ENCODE data around the gene PAPLN.

Gene PAPLN

DNA sequence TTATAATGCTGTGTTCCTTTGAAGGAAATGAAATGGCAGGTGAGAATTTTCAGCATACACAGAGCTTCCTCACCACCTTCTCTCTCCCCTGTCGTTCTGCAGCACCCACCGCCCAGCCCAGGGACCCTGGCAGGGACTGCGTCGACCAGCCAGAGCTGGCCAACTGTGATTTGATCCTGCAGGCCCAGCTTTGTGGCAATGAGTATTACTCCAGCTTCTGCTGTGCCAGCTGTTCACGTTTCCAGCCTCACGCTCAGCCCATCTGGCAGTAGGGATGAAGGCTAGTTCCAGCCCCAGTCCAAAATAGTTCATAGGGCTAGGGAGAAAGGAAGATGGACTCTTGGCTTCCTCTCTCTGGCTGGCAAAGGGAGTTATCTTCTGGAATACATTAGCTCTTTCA lies 35.1 kb downstream of the PAPLN start:
- Histone ChIP-seq H2AFZ (ENCODE audit: low read length) (no peak overlapping the region), H3K27me3 (ENCODE audit: insufficient read depth, low read length, poor library complexity, severe bottlenecking) (no peaks in the 10 kb centered on the region), H3K4me1 (ENCODE audit: insufficient read depth, low read length, poor library complexity, severe bottlenecking) (no peaks in the 10 kb centered on the region), H3K4me2 (ENCODE audit: low read depth, low read length, poor library complexity, severe bottlenecking) (no peak overlapping the region), H3K9me3 (ENCODE audit: insufficient read depth, low read depth, low read length) (no peaks in the 10 kb centered on the region), H3K9me2 (replicated peaks; ENCODE audit: low read depth, low read length) (no peaks in the 10 kb centered on the region), H3K9ac (ENCODE audit: low read depth, low read length, poor library complexity, severe bottlenecking) (no peak overlapping the region), H3K4me3 (ENCODE audit: low read length, poor library complexity, severe bottlenecking) (no peak overlapping the region), H3K79me2 (ENCODE audit: insufficient read depth, low read length) (no peaks in the 10 kb centered on the region), H4K20me1 (ENCODE audit: insufficient read depth, low read length, poor library complexity, severe bottlenecking) (no peaks in the 10 kb centered on the region), H3K36me3 (ENCODE audit: insufficient read depth, low read length) (peaks cover 38% of the 10 kb centered on the region; the same call in 1 of the 2 replicates), H3F3A (ENCODE audit: low read depth) (no peaks in the 10 kb centered on the region)
- TF ChIP-seq, protein P1, sequence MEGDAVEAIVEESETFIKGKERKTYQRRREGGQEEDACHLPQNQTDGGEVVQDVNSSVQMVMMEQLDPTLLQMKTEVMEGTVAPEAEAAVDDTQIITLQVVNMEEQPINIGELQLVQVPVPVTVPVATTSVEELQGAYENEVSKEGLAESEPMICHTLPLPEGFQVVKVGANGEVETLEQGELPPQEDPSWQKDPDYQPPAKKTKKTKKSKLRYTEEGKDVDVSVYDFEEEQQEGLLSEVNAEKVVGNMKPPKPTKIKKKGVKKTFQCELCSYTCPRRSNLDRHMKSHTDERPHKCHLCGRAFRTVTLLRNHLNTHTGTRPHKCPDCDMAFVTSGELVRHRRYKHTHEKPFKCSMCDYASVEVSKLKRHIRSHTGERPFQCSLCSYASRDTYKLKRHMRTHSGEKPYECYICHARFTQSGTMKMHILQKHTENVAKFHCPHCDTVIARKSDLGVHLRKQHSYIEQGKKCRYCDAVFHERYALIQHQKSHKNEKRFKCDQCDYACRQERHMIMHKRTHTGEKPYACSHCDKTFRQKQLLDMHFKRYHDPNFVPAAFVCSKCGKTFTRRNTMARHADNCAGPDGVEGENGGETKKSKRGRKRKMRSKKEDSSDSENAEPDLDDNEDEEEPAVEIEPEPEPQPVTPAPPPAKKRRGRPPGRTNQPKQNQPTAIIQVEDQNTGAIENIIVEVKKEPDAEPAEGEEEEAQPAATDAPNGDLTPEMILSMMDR (conservative IDR thresholded peaks at IDR 0.05; ENCODE audit: low read length): no peak
- no peak for TF ChIP-seq EZH2phosphoT487 (IDR thresholded peaks at IDR 0.05; ENCODE audit: borderline replicate concordance)

DNA sequence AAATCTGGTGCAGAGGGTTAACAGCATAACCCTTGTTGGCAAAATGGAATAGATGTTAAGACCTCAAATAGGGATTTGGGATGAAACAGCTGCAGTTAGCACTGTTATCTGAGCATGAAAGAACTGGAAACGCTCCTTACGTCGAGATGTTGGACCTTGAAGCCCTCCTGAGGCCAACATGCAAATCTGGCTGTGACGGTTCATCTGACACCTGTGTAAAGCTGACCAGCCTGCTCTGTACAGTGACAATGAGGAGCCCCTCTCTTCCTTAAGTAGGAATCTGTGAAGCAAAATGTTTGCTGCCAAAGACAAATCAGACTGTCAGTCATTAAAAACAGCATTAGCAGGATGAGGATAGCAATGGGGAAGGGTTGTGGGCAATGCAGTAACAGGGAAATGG lies 36.5 kb downstream of the PAPLN start:
- H3F3A ChIP-seq (ENCODE audit: low read depth): no peaks in the 10 kb centered on the region
- no peak overlapping the region for H3K4me3 ChIP-seq (ENCODE audit: low read length, poor library complexity, severe bottlenecking)
- H3K4me1 ChIP-seq (ENCODE audit: insufficient read depth, low read length, poor library complexity, severe bottlenecking): no peaks in the 10 kb centered on the region
- H3K9ac ChIP-seq (ENCODE audit: low read depth, low read length, poor library complexity, severe bottlenecking): no peak overlapping the region
- no peak overlapping the region for H3K4me2 ChIP-seq (ENCODE audit: low read depth, low read length, poor library complexity, severe bottlenecking)
- TF ChIP-seq, protein P1 (conservative IDR thresholded peaks at IDR 0.05; ENCODE audit: low read length): no peak
- TF ChIP-seq EZH2phosphoT487 (IDR thresholded peaks at IDR 0.05; ENCODE audit: borderline replicate concordance): no peak
- peaks cover 41% of the 10 kb centered on the region; the same call in 1 of the 2 replicates for H3K36me3 ChIP-seq (ENCODE audit: insufficient read depth, low read length)
- no peaks in the 10 kb centered on the region for H3K9me3 ChIP-seq (ENCODE audit: insufficient read depth, low read depth, low read length)
- no peaks in the 10 kb centered on the region for H3K79me2 ChIP-seq (ENCODE audit: insufficient read depth, low read length)
- H2AFZ ChIP-seq (ENCODE audit: low read length): no peak overlapping the region
- H3K9me2 ChIP-seq (replicated peaks; ENCODE audit: low read depth, low read length): no peaks in the 10 kb centered on the region
- H3K27me3 ChIP-seq (ENCODE audit: insufficient read depth, low read length, poor library complexity, severe bottlenecking): no peaks in the 10 kb centered on the region
- H4K20me1 ChIP-seq (ENCODE audit: insufficient read depth, low read length, poor library complexity, severe bottlenecking): no peaks in the 10 kb centered on the region

DNA sequence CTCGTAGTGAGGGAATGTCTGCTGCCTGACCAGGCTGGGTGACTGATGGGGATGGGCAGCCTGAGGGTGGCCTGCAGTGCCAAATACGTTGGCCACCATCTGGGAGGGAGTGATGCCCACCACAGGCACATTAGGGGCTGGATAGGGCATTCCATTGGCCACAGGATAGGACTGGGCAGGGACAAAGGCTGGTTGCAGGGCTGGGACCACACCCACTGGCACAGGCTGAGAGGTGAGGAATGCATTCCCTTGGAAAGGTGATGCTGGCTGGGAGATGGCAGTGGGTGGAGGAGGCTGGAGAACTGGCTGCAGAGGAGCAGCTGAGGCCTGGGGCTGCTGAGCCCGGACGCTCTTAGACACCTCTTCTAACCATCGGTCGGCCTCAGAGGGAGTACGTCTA lies 39.5 kb downstream of the PAPLN start:
- Histone ChIP-seq H4K20me1 (ENCODE audit: insufficient read depth, low read length, poor library complexity, severe bottlenecking) (no peaks in the 10 kb centered on the region), H3K4me2 (ENCODE audit: low read depth, low read length, poor library complexity, severe bottlenecking) (no peak overlapping the region), H3K9me2 (replicated peaks; ENCODE audit: low read depth, low read length) (no peaks in the 10 kb centered on the region), H3F3A (ENCODE audit: low read depth) (no peaks in the 10 kb centered on the region), H3K27me3 (ENCODE audit: insufficient read depth, low read length, poor library complexity, severe bottlenecking) (no peaks in the 10 kb centered on the region), H3K36me3 (ENCODE audit: insufficient read depth, low read length) (peaks cover 62% of the 10 kb centered on the region; the same call in 1 of the 2 replicates), H3K4me1 (ENCODE audit: insufficient read depth, low read length, poor library complexity, severe bottlenecking) (peaks cover 1% of the 10 kb centered on the region), H2AFZ (ENCODE audit: low read length) (no peak overlapping the region), H3K9ac (ENCODE audit: low read depth, low read length, poor library complexity, severe bottlenecking) (no peak overlapping the region), H3K79me2 (ENCODE audit: insufficient read depth, low read length) (no peaks in the 10 kb centered on the region), H3K9me3 (ENCODE audit: insufficient read depth, low read depth, low read length) (no peaks in the 10 kb centered on the region), H3K4me3 (ENCODE audit: low read length, poor library complexity, severe bottlenecking) (no peak overlapping the region)
- TF ChIP-seq, protein P1 (conservative IDR thresholded peaks at IDR 0.05; ENCODE audit: low read length): no peak
- no peak for TF ChIP-seq EZH2phosphoT487 (IDR thresholded peaks at IDR 0.05; ENCODE audit: borderline replicate concordance)
